ENCODE measurements around the gene ZDHHC11B. TPM values are rescaled to one million over a fixed set of nuclear protein-coding genes. Genes with fewer than 3 reads are reported as not detected.

The ZDHHC11B gene
- total RNA-seq, 2 experiments from 2014 or later: 0.59 TPM; not detected in 1

DNA sequence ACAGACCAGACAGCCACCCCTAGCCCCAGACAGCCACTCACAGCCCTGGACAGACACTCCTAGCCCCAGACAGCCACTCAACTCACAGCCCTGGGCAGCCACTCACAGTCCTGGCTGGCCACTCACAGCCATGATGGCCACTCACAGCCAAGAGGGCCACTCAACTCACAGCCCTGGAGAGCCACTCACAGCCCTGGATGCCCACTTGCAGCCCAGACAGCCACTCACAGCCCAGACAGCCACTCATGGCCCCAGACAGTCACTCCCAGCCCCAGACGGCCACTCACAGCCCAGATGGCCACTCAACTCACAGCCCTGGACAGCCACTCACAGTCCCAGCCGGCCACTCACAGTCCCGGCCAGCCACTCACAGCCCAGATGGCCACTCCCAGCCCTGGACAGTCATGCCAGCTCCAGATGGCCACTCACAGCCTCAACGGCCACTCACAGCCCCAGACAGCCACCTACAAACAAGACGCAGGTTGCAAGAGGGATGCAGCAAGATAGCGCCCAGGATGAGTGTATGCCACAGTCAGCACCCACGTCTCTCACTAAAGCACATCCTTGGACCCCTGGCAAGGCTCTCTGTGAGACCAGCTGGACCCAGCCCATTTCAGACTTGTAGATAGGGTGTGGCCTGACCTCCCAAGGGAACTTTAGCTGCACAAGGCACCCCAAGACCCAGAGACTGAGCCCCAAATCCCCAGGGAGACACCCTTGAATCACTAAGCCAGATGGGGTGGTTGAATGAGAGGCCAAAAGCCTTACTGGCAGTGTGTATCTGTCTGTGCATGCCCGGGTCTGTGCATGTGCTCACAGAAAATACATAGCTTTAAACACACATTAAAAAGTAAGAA, 22.4 kb downstream of the ZDHHC11B start:
- Mint-ChIP-seq H3K4me3 (no peak overlapping the region), H3K4me1 (ENCODE audit: low read depth) (peaks cover 11% of the 10 kb centered on the region), H3K27me3 (no peaks in the 10 kb centered on the region), H3K36me3 (ENCODE audit: low read depth) (no peaks in the 10 kb centered on the region), H3K27ac (no peak overlapping the region), H3K9me3 (no peaks in the 10 kb centered on the region)
- DNase-seq (no peak), ATAC-seq (no peak)
- ChIA-PET CTCF (no interaction called here), POLR2A (no interaction called here)
- TF ChIP-seq, protein P1, sequence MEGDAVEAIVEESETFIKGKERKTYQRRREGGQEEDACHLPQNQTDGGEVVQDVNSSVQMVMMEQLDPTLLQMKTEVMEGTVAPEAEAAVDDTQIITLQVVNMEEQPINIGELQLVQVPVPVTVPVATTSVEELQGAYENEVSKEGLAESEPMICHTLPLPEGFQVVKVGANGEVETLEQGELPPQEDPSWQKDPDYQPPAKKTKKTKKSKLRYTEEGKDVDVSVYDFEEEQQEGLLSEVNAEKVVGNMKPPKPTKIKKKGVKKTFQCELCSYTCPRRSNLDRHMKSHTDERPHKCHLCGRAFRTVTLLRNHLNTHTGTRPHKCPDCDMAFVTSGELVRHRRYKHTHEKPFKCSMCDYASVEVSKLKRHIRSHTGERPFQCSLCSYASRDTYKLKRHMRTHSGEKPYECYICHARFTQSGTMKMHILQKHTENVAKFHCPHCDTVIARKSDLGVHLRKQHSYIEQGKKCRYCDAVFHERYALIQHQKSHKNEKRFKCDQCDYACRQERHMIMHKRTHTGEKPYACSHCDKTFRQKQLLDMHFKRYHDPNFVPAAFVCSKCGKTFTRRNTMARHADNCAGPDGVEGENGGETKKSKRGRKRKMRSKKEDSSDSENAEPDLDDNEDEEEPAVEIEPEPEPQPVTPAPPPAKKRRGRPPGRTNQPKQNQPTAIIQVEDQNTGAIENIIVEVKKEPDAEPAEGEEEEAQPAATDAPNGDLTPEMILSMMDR (IDR thresholded peaks at IDR 0.05): no peak
- intact Hi-C loops (cut with micrococcal nuclease): no loop called here

DNA sequence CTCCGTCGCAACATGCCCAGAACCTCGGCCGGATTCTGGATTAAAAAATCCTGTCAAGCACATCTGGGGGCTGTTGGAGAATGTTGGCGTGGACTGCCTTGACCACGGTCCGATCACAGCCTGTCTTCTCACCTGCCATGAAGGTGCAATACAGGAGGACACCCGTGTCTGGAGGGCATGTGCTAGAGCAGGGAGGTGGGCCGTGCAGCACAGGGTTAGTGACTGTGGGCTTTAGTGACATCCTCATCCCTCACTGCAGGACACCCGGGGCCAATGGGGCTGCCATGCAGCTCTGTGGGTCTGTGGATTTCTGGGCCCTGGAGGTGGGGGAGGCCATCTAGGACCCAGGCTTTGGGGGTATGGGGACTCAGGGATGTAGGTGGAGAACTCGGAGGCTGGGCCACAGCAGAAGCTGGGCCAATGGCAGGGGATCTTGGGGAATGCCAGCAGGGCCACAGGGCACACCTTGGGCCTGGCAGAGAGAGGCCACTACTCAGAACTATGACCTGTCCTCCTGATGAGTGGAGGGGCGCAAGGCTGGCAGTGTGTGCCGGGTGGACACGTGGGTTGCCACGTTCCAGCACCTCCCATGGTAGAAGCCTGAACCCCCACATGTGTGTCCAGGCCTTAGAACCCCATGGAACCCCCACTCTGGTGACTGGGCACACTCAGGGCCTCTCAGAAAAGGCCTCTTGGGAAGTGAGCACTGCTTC, 23.3 kb downstream of the ZDHHC11B start:
- POLR2A ChIA-PET: no interaction called here
- ATAC-seq: no peak
- TF ChIP-seq, protein P1 (IDR thresholded peaks at IDR 0.05): no peak
- Mint-ChIP-seq H3K27ac (no peak overlapping the region), H3K9me3 (no peaks in the 10 kb centered on the region), H3K27me3 (no peaks in the 10 kb centered on the region), H3K36me3 (ENCODE audit: low read depth) (no peaks in the 10 kb centered on the region), H3K4me3 (no peak overlapping the region), H3K4me1 (ENCODE audit: low read depth) (peaks cover 11% of the 10 kb centered on the region)
- no peak for DNase-seq
- intact Hi-C loops (cut with micrococcal nuclease): no loop called here
- CTCF ChIA-PET: no interaction called here

- TF ChIP-seq, protein P1 (IDR thresholded peaks at IDR 0.05): no peak
- no peaks in the 10 kb centered on the region for H3K27me3 Mint-ChIP-seq
- CTCF ChIA-PET: no interaction called here
- POLR2A ChIA-PET: no interaction called here
- H3K27ac Mint-ChIP-seq: no peak overlapping the region
- no peaks in the 10 kb centered on the region for H3K9me3 Mint-ChIP-seq
- H3K4me3 Mint-ChIP-seq: no peak overlapping the region
- intact Hi-C loops (cut with micrococcal nuclease): no loop called here
- DNase-seq (no peak), ATAC-seq (no peak)
- no peaks in the 10 kb centered on the region for H3K36me3 Mint-ChIP-seq (ENCODE audit: low read depth)
- peaks cover 11% of the 10 kb centered on the region for H3K4me1 Mint-ChIP-seq (ENCODE audit: low read depth)
Measured at GRCh38 chr5:760363-761058, 24.0 kb downstream of the ZDHHC11B start.

- no peak for ATAC-seq
- no peaks in the 10 kb centered on the region for H3K9me3 Mint-ChIP-seq
- POLR2A ChIA-PET: no interaction called here
- CTCF ChIA-PET: no interaction called here
- no peaks in the 10 kb centered on the region for H3K27me3 Mint-ChIP-seq
- intact Hi-C loops (cut with micrococcal nuclease): loop anchor here (5.0 kb wide), 1 partner anchor 82 kb away; no protein-coding TSS in a partner anchor
- H3K4me3 Mint-ChIP-seq: no peak overlapping the region
- H3K4me1 Mint-ChIP-seq (ENCODE audit: low read depth): peaks cover 11% of the 10 kb centered on the region
- DNase-seq: no peak
- no peaks in the 10 kb centered on the region for H3K36me3 Mint-ChIP-seq (ENCODE audit: low read depth)
- TF ChIP-seq, protein P1 (IDR thresholded peaks at IDR 0.05): no peak
- no peak overlapping the region for H3K27ac Mint-ChIP-seq
Measured at GRCh38 chr5:759781-760362, 24.7 kb downstream of the ZDHHC11B start.

All from activated CD8-positive, alpha-beta T cell treated with anti-CD3 and anti-CD28 coated beads for 36 hours (primary cell).